ENCODE measurements around the gene PPFIA1. TPM values are rescaled to one million over a fixed set of nuclear protein-coding genes. Genes with fewer than 3 reads are reported as not detected.

The PPFIA1 gene
- total and polyA plus RNA-seq, 10 of the 15 experiments (the other 5 are each of a cell fraction or from before 2014, with no cell fraction given): 5.2 to 26.2 (median 15.8) TPM

DNA sequence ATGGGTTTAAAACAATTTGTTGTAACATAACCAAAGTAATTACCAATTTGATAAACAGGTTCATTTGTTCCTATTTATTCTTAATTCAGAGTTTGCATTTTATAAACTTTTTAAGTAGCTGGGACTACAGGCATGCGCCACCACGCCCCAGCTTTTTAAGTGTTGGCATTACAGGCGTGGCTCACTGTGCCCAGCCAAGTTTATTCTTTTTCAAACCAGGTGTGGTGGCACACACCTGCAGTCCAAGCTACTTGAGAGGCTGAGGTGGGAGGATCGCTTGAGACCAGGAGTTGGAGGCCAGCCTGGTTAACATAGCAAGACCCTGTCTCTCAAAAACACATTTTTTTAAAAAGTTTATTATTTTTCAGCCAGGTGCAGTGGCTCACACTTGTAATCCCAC lies 19.1 kb downstream of the PPFIA1 start:
- RAD21 ChIA-PET (ENCODE audit: unreplicated experiment): no interaction called here

More for the DNA sequence above, 19.1 kb downstream of the PPFIA1 start:
- no peak overlapping the region for H3K4me3 ChIP-seq
- intact Hi-C loops (cut with micrococcal nuclease; ENCODE audit: unreplicated experiment) (no loop called here), in situ Hi-C loops (cut with MboI) (no loop called here)
- no peaks in the 10 kb centered on the region for H4K20me1 ChIP-seq (ENCODE audit: control insufficient read depth, insufficient read depth)
- H3K9ac ChIP-seq (ENCODE audit: control insufficient read depth, insufficient read depth, low read length): no peak overlapping the region
- CTCF ChIA-PET: no interaction called here
- 94% methylated on average over 4 of the region's 4 CpGs for WGBS (ENCODE audit: insufficient coverage, insufficient replicate concordance, low lambda C conversion rate, missing lambda C conversion rate)
- BruUV-seq (replicated peaks): no TSS peak
- H3K36me3 ChIP-seq (ENCODE audit: control insufficient read depth in 2 of 2, insufficient read depth in 2 of 2, low read length in 1 of 2): peaks cover 4 to 6% of the 10 kb centered on the region in 2 experiments
- FAIRE-seq (no peak), ATAC-seq (no peak), DNase-seq (ENCODE audit: low read depth, low spot score) (no peak)
- no peaks in the 10 kb centered on the region for H3K4me1 ChIP-seq (ENCODE audit: control insufficient read depth, insufficient read depth, low read length)
- no peak overlapping the region for H3K27ac ChIP-seq (ENCODE audit: control insufficient read depth, insufficient read depth)
- H3K27me3 ChIP-seq (replicated peaks in 1 of 2; ENCODE audit: control insufficient read depth in 2 of 2, insufficient read depth in 2 of 2, low read length in 1 of 2): no peaks in the 10 kb centered on the region
- no peak overlapping the region for H2AFZ ChIP-seq (ENCODE audit: control insufficient read depth, low read depth, low read length)
- SMC1A ChIA-PET (ENCODE audit: uncharacterized antibody, unreplicated experiment): interaction anchor here (1.2 to 1.5 kb wide), 2 partner anchors 20 to 66 kb away, joined by 4 to 5 read pairs; no protein-coding TSS in a partner anchor
- no peaks in the 10 kb centered on the region for H3K9me3 ChIP-seq (replicated peaks; ENCODE audit: control insufficient read depth, insufficient read depth, low read length)
- POLR2A ChIA-PET: no interaction called here
- H3K4me2 ChIP-seq (ENCODE audit: control insufficient read depth, insufficient read depth): no peak overlapping the region
- H3K79me2 ChIP-seq (ENCODE audit: control insufficient read depth, insufficient read depth, low read length): no peaks in the 10 kb centered on the region
- TF ChIP-seq CHD1 (IDR thresholded peaks at IDR 0.05; ENCODE audit: low read depth, low read length): no peak
- TF ChIP-seq NR2F1 (conservative IDR thresholded peaks at IDR 0.05): no peak
- TF ChIP-seq MEF2A (IDR thresholded peaks at IDR 0.05; ENCODE audit: insufficient read depth, low read depth, low read length): no peak
- TF ChIP-seq CBFB (IDR thresholded peaks at IDR 0.05; ENCODE audit: low read depth): no peak
- TF ChIP-seq GABPA (IDR thresholded peaks at IDR 0.05; ENCODE audit: low read depth): no peak
- TF ChIP-seq, protein P1, sequence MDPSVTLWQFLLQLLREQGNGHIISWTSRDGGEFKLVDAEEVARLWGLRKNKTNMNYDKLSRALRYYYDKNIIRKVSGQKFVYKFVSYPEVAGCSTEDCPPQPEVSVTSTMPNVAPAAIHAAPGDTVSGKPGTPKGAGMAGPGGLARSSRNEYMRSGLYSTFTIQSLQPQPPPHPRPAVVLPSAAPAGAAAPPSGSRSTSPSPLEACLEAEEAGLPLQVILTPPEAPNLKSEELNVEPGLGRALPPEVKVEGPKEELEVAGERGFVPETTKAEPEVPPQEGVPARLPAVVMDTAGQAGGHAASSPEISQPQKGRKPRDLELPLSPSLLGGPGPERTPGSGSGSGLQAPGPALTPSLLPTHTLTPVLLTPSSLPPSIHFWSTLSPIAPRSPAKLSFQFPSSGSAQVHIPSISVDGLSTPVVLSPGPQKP (IDR thresholded peaks at IDR 0.05; ENCODE audit: low read depth, low read length): no peak
- TF ChIP-seq BMI1 (IDR thresholded peaks at IDR 0.05; ENCODE audit: borderline replicate concordance): no peak
- no peak for TF ChIP-seq RCOR1 (conservative IDR thresholded peaks at IDR 0.05; ENCODE audit: low read depth, low read length)
- no peak for TF ChIP-seq PML (IDR thresholded peaks at IDR 0.05; ENCODE audit: low read length)
- no peak for TF ChIP-seq IRF4 (IDR thresholded peaks at IDR 0.05; ENCODE audit: low read depth, low read length)
- TF ChIP-seq, protein P2, sequence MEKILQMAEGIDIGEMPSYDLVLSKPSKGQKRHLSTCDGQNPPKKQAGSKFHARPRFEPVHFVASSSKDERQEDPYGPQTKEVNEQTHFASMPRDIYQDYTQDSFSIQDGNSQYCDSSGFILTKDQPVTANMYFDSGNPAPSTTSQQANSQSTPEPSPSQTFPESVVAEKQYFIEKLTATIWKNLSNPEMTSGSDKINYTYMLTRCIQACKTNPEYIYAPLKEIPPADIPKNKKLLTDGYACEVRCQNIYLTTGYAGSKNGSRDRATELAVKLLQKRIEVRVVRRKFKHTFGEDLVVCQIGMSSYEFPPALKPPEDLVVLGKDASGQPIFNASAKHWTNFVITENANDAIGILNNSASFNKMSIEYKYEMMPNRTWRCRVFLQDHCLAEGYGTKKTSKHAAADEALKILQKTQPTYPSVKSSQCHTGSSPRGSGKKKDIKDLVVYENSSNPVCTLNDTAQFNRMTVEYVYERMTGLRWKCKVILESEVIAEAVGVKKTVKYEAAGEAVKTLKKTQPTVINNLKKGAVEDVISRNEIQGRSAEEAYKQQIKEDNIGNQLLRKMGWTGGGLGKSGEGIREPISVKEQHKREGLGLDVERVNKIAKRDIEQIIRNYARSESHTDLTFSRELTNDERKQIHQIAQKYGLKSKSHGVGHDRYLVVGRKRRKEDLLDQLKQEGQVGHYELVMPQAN (conservative IDR thresholded peaks at IDR 0.05): no peak
- no peak for TF ChIP-seq TBL1XR1 (IDR thresholded peaks at IDR 0.05; ENCODE audit: low read depth, low read length)
- TF ChIP-seq PAX5 (IDR thresholded peaks at IDR 0.05; ENCODE audit: borderline replicate concordance, low read depth, low read length): no peak
- no peak for TF ChIP-seq TAF1 (IDR thresholded peaks at IDR 0.05; ENCODE audit: borderline replicate concordance, low read depth, low read length)
- no peak for TF ChIP-seq TARDBP (IDR thresholded peaks at IDR 0.05; ENCODE audit: borderline replicate concordance)

Data from GM12878 (cell line).